SK-N-SH treated with all-trans-retinoic acid at 6 μM for 48 hours (cell line): ENCODE measurements around the gene CEP152.

ENCODE experiments used
- ARNTL ChIP-seq: fragments of 450-650 bp; formaldehyde crosslinking; IDR thresholded peaks from 2 replicates; pipeline ENCODE4 v1.5.0; 2020; ENCODE audit warnings: low read depth, mild to moderate bottlenecking, moderate library complexity, borderline replicate concordance
- CREB5 ChIP-seq: fragments of 250-450 bp; sonication (Bioruptor Pico); IDR thresholded peaks from 2 replicates; pipeline ENCODE4 v1.5.1; 2020; ENCODE audit warnings: low read depth, mild to moderate bottlenecking, moderate library complexity
- CSDC2 ChIP-seq: fragments of 250-450 bp; sonication (Bioruptor Pico); IDR thresholded peaks from 2 replicates; pipeline ENCODE4 v1.5.0; 2020; ENCODE audit warnings: mild to moderate bottlenecking, moderate library complexity
- CSRNP3 ChIP-seq: fragments of 250-450 bp; sonication (Bioruptor Pico); IDR thresholded peaks from 2 replicates; pipeline ENCODE4 v1.5.1; 2021; ENCODE audit warnings: mild to moderate bottlenecking, moderate library complexity
- ESRRG ChIP-seq: fragments of 250-450 bp; sonication (Bioruptor Pico); IDR thresholded peaks from 2 replicates; pipeline ENCODE4 v1.6.1; 2021; ENCODE audit warnings: mild to moderate bottlenecking
- PPARA ChIP-seq: fragments of 250-450 bp; sonication (Bioruptor Pico); IDR thresholded peaks from 2 replicates; pipeline ENCODE4 v1.5.0; 2020; ENCODE audit warnings: mild to moderate bottlenecking, borderline replicate concordance
- RARB ChIP-seq: fragments of 250-450 bp; sonication (Bioruptor Pico); IDR thresholded peaks from 2 replicates; pipeline ENCODE4 v1.8.0; 2021; ENCODE audit warnings: mild to moderate bottlenecking, moderate library complexity
- ZFP3 ChIP-seq: fragments of 250-450 bp; sonication (Bioruptor Pico); IDR thresholded peaks from 2 replicates; pipeline ENCODE4 v1.5.0; 2020; ENCODE audit warnings: mild to moderate bottlenecking, moderate library complexity
- ZFP30 ChIP-seq: fragments of 450-650 bp; formaldehyde crosslinking; IDR thresholded peaks from 2 replicates; pipeline ENCODE4 v1.5.0; 2022; ENCODE audit warnings: mild to moderate bottlenecking, moderate library complexity

DNA sequence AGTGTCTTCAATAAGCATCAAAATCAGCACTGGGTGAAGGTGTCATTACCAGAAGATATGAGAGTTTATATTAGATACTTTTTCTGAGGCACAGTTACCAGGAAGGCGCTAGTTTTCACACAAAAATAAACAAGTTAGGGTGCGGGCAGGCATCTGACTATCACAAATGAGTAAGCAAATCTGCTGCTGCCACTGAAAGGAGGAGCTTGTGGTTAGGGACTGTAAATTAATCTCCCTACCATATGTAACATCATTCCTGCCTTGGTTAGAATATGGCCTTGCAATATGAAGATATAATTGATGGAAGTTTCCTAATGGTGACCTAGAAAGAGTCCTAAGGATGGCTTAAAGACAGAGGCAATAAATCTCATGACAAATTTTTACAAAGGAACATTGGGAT lies 47.5 kb upstream of the CEP152 start:
- no peak for TF ChIP-seq CSRNP3 (CRISPR knock-in tag)
- TF ChIP-seq ZFP3 (CRISPR knock-in tag), result no peak
- no peak for TF ChIP-seq ESRRG (CRISPR knock-in tag)
- no peak for TF ChIP-seq PPARA (CRISPR knock-in tag)
- no peak for TF ChIP-seq CSDC2 (CRISPR knock-in tag)
- TF ChIP-seq RARB, result no peak
- TF ChIP-seq ARNTL (CRISPR knock-in tag), result no peak
- no peak for TF ChIP-seq ZFP30 (CRISPR knock-in tag)
- TF ChIP-seq CREB5 (CRISPR knock-in tag), result no peak
